ENCODE data around the gene DGCR2.
"Not testable (repeated sequence)": the region's sequence is repeated elsewhere in the genome, so short reads cannot be mapped to it uniquely, and the experiment has no call there.

DGCR2 gene

DNA sequence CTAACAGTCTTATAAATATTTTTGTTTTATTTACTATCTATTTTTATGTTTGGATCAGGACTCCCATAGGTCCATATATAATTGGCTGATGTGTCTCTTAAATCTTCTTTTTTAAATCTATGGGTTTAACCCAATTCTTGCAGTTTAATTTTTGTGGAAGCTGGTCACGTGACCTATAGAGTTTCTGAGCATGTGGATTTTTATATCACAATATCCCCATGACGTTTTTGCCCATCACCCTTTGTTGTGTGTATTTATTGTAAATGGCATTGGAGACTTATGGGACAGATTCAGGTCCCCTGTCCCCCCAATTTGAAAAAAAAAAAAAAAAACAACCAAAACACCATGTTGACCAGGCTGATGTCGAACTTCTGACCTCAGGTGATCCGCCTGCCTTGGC lies 107.3 kb downstream of the DGCR2 start:
- no peak for TF ChIP-seq GABPA (IDR thresholded peaks at IDR 0.05; ENCODE audit: low read depth)
- Histone ChIP-seq H3K27me3 (ENCODE audit: insufficient read depth, poor library complexity, severe bottlenecking) (no peaks in the 10 kb centered on the region), H3K27ac (replicated peaks) (no peak overlapping the region), H3K4me3 (replicated peaks; ENCODE audit: insufficient read depth, low read length) (no peak overlapping the region)
- DNase-seq (ENCODE audit: low read depth in 1 of 2, low spot score in 1 of 2): no peak

DNA sequence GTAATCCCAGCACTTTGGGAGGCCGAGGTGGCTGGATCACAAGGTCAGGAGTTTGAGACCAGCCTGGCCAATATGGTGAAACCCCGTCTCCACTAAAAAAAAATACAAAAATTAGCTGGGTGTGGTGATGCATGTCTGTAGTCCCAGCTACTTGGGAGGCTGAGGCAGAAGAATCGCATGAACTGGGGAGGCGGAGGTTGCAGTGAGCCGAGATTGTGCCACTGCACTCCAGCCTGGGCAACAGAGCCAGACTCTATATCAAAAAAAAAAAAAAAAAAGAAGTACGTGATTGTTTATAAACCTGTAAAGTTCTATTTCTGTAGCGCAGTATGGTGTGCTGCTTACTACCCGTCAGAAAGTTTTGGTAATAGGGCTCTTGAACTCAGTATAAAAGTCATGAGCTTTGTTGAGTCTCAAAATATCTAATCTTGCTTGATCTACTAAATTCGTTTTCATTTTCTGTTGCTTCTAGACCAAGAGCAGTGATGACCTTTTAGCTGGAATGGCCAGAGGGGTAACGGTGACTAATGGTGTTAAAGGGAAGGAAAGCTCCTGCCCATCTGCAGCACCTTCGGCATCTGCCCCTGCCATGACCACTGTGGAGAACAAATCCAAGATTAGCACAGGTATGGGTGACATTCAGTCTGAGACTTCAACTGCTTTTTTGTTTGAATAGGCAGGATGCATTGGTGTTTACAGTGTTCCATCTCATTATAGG lies 108.2 kb downstream of the DGCR2 start:
- not testable (repeated sequence) for H3K27me3 ChIP-seq (ENCODE audit: insufficient read depth, poor library complexity, severe bottlenecking); DNase-seq (ENCODE audit: low read depth in 1 of 2, low spot score in 1 of 2); H3K4me3 ChIP-seq (replicated peaks; ENCODE audit: insufficient read depth, low read length); H3K27ac ChIP-seq (replicated peaks)

DNA sequence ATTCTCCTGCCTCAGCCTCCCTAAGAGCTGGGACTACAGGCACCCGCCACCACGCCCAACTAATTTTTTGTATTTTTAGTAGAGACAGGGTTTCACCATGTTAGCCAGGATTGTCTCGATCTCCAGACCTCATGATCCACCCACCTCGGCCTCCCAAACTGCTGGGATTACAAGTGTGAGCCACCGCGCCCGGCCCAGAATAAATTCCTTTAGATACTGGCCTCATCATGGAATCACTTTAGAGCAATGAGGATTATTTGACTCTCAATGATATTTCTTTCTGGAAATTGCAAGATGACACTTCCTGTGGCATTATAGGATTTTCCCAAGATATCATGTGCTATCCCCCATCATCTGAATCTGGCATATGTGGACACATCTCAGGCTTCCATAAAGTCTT lies 108.8 kb downstream of the DGCR2 start:
- not testable (repeated sequence) for DNase-seq (ENCODE audit: low read depth in 1 of 2, low spot score in 1 of 2); H3K27me3 ChIP-seq (ENCODE audit: insufficient read depth, poor library complexity, severe bottlenecking); H3K27ac ChIP-seq (replicated peaks); H3K4me3 ChIP-seq (replicated peaks; ENCODE audit: insufficient read depth, low read length)

DNA sequence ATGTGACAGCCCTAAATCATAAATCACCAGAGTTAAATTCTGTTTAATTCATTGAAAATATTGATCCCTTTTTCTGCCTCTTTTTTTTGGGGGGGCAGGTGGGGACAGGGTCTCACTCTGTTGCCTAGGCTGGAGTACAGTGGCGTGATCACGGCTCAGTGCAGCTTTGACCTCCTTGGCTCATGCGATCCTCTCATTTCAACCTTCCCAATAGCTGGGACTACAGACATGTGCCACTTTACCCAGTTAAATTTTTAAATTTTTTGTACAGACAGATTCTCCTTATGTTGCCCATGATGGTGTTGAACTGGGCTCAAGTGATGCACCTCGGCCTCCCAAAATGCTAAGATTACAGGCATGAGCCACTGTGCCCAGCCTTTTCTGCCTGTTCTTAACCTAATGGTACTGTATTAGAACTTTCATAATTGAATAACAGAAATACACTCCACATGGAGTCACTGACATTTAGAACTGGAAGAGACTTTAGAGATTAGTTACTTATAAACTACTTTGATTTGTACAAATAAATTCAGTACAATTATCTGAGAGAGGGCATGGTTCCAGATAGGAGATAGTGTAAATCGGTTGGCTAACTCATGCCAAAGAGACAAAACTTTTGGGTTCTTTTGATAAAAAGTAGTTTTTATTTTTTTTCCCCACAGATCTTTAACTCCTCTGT lies 109.8 kb downstream of the DGCR2 start:
- TF ChIP-seq CTCF (IDR thresholded peaks at IDR 0.05; ENCODE audit: insufficient read depth, low read length): no peak
- TF ChIP-seq GABPA (IDR thresholded peaks at IDR 0.05; ENCODE audit: low read depth): no peak
- TF ChIP-seq POLR2AphosphoS5 (IDR thresholded peaks at IDR 0.05; ENCODE audit: low read depth): no peak
- TF ChIP-seq, protein P1, sequence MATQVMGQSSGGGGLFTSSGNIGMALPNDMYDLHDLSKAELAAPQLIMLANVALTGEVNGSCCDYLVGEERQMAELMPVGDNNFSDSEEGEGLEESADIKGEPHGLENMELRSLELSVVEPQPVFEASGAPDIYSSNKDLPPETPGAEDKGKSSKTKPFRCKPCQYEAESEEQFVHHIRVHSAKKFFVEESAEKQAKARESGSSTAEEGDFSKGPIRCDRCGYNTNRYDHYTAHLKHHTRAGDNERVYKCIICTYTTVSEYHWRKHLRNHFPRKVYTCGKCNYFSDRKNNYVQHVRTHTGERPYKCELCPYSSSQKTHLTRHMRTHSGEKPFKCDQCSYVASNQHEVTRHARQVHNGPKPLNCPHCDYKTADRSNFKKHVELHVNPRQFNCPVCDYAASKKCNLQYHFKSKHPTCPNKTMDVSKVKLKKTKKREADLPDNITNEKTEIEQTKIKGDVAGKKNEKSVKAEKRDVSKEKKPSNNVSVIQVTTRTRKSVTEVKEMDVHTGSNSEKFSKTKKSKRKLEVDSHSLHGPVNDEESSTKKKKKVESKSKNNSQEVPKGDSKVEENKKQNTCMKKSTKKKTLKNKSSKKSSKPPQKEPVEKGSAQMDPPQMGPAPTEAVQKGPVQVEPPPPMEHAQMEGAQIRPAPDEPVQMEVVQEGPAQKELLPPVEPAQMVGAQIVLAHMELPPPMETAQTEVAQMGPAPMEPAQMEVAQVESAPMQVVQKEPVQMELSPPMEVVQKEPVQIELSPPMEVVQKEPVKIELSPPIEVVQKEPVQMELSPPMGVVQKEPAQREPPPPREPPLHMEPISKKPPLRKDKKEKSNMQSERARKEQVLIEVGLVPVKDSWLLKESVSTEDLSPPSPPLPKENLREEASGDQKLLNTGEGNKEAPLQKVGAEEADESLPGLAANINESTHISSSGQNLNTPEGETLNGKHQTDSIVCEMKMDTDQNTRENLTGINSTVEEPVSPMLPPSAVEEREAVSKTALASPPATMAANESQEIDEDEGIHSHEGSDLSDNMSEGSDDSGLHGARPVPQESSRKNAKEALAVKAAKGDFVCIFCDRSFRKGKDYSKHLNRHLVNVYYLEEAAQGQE (IDR thresholded peaks at IDR 0.05; ENCODE audit: insufficient replicate concordance, low read depth): no peak
- no peak for TF ChIP-seq SPI1 (IDR thresholded peaks at IDR 0.05; ENCODE audit: borderline replicate concordance, low read depth)
- no peak overlapping the region for H3K4me3 ChIP-seq (replicated peaks; ENCODE audit: insufficient read depth, low read length)
- no peak for DNase-seq (ENCODE audit: low read depth in 1 of 2, low spot score in 1 of 2)
- H3K27ac ChIP-seq (replicated peaks): no peak overlapping the region
- H3K27me3 ChIP-seq (ENCODE audit: insufficient read depth, poor library complexity, severe bottlenecking): no peaks in the 10 kb centered on the region

GRCh38 chr22:19011611-19012010 lies 110.6 kb downstream of the DGCR2 start:
- not testable (repeated sequence) for H3K27me3 ChIP-seq (ENCODE audit: insufficient read depth, poor library complexity, severe bottlenecking); H3K4me3 ChIP-seq (replicated peaks; ENCODE audit: insufficient read depth, low read length); DNase-seq (ENCODE audit: low read depth in 1 of 2, low spot score in 1 of 2); H3K27ac ChIP-seq (replicated peaks)

DNA sequence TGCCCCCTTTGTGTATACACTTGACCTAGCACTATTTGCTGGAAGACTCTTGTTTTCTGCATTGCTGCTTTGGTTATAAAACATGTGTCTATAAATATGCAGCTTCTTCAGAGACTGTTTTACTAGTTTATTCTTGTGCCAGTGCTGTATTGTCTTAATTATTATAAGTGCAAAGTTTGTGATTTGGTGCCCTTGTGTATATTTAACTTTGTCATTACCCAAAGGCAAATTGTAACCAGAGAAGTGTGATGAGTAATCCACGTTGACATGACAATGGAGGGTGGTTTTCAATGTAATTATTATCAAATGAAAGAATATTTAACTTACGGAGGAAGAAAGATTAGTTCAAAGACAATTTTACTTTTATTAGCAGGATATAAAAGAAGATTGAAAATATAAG lies 111.1 kb downstream of the DGCR2 start:
- Histone ChIP-seq H3K4me3 (replicated peaks; ENCODE audit: insufficient read depth, low read length) (no peak overlapping the region), H3K27me3 (ENCODE audit: insufficient read depth, poor library complexity, severe bottlenecking) (no peaks in the 10 kb centered on the region), H3K27ac (replicated peaks) (no peak overlapping the region)
- TF ChIP-seq GABPA (IDR thresholded peaks at IDR 0.05; ENCODE audit: low read depth) (no peak), SPI1 (IDR thresholded peaks at IDR 0.05; ENCODE audit: borderline replicate concordance, low read depth) (no peak), POLR2AphosphoS5 (IDR thresholded peaks at IDR 0.05; ENCODE audit: low read depth) (no peak), CTCF (IDR thresholded peaks at IDR 0.05; ENCODE audit: insufficient read depth, low read length) (no peak)
- TF ChIP-seq, protein P1 (IDR thresholded peaks at IDR 0.05; ENCODE audit: insufficient replicate concordance, low read depth): no peak
- no peak for DNase-seq (ENCODE audit: low read depth in 1 of 2, low spot score in 1 of 2)

Measured in HL-60 (cell line).